ENCODE results near the gene SLC17A3. TPM values are rescaled to one million over a fixed set of nuclear protein-coding genes. Genes with fewer than 3 reads are reported as not detected.

Gene SLC17A3
- total and polyA plus RNA-seq, 7 experiments from 2014 or later: 0.36 TPM; not detected in 6

- CTCF ChIA-PET: interaction anchor here (1.0 to 1.9 kb wide), 2 partner anchors 11 to 19 kb away, joined by 4 to 7 read pairs; no protein-coding TSS in a partner anchor
These were observed 26.8 kb upstream of the SLC17A3 start for GRCh38 chr6:25900843-25901242.

GRCh38 chr6:25899580-25900408 lies 25.8 kb upstream of the SLC17A3 start:
- ChIA-PET POLR2A (interaction anchor here (0.6 kb wide), 1 partner anchor 36 kb away, joined by 4 read pairs; no protein-coding TSS in a partner anchor), CTCF (interaction anchor here (1.3 to 1.9 kb wide), 3 partner anchors 10 to 180 kb away, joined by 4 to 7 read pairs (median 5); no protein-coding TSS in a partner anchor)
- Mint-ChIP-seq H3K4me3 (no peak overlapping the region), H3K27ac (no peak overlapping the region), H3K27me3 (peaks cover 0 to 12% (median 0%) of the 10 kb centered on the region in 5 donors), H3K9me3 (no peaks in the 10 kb centered on the region), H3K36me3 (no peaks in the 10 kb centered on the region), H3K4me1 (peaks cover 0 to 1% (median 0%) of the 10 kb centered on the region in 7 donors)
- H3K4me3 ChIP-seq (ENCODE audit: low read length): no peak overlapping the region
- H3K9me3 ChIP-seq (ENCODE audit: control insufficient read depth in 2 of 3, low read length in 3 of 3): no peaks in the 10 kb centered on the region
- H3K27ac ChIP-seq (ENCODE audit: low read depth, low read length): no peak overlapping the region
- no peaks in the 10 kb centered on the region for H3K36me3 ChIP-seq (ENCODE audit: control insufficient read depth in 2 of 3, insufficient read depth in 3 of 3, low read length in 3 of 3)
- intact Hi-C loops (cut with micrococcal nuclease): no loop called here
- ATAC-seq: no peak
- DNase-seq: no peak
- H3K27me3 ChIP-seq (ENCODE audit: control insufficient read depth in 2 of 2, insufficient read depth in 2 of 2, low read length in 2 of 2): no peaks in the 10 kb centered on the region
- H3K4me1 ChIP-seq (ENCODE audit: control insufficient read depth in 2 of 2, insufficient read depth in 2 of 2, low read length in 2 of 2): no peaks in the 10 kb centered on the region

More at GRCh38 chr6:25900843-25901242, 26.8 kb upstream of the SLC17A3 start:
- Mint-ChIP-seq H3K4me1 (peaks cover 0 to 1% (median 0%) of the 10 kb centered on the region in 7 donors), H3K36me3 (no peaks in the 10 kb centered on the region), H3K4me3 (no peak overlapping the region), H3K27me3 (peaks cover 0 to 12% (median 7%) of the 10 kb centered on the region in 5 donors), H3K27ac (no peak overlapping the region), H3K9me3 (no peaks in the 10 kb centered on the region)
- Histone ChIP-seq H3K4me1 (ENCODE audit: control insufficient read depth in 2 of 2, insufficient read depth in 2 of 2, low read length in 2 of 2) (no peaks in the 10 kb centered on the region), H3K27me3 (ENCODE audit: control insufficient read depth in 2 of 2, insufficient read depth in 2 of 2, low read length in 2 of 2) (no peaks in the 10 kb centered on the region), H3K9me3 (ENCODE audit: control insufficient read depth in 2 of 3, low read length in 3 of 3) (no peaks in the 10 kb centered on the region), H3K4me3 (ENCODE audit: low read length) (no peak overlapping the region), H3K36me3 (ENCODE audit: control insufficient read depth in 2 of 3, insufficient read depth in 3 of 3, low read length in 3 of 3) (no peaks in the 10 kb centered on the region), H3K27ac (ENCODE audit: low read depth, low read length) (no peak overlapping the region)
- ATAC-seq (no peak), DNase-seq (no peak)
- intact Hi-C loops (cut with micrococcal nuclease): no loop called here
- POLR2A ChIA-PET: no interaction called here

GRCh38 chr6:25899123-25899522 lies 25.1 kb upstream of the SLC17A3 start:
- Mint-ChIP-seq H3K9me3 (no peaks in the 10 kb centered on the region), H3K27me3 (peaks cover 0 to 9% (median 0%) of the 10 kb centered on the region in 5 donors), H3K4me1 (peaks cover 0 to 2% (median 0%) of the 10 kb centered on the region in 7 donors), H3K4me3 (no peak overlapping the region), H3K36me3 (no peaks in the 10 kb centered on the region), H3K27ac (no peak overlapping the region)
- no peaks in the 10 kb centered on the region for H3K27me3 ChIP-seq (ENCODE audit: control insufficient read depth in 2 of 2, insufficient read depth in 2 of 2, low read length in 2 of 2)
- ChIA-PET POLR2A (interaction anchor here (0.6 kb wide), 1 partner anchor 36 kb away, joined by 4 read pairs; no protein-coding TSS in a partner anchor), CTCF (interaction anchor here (1.3 to 1.9 kb wide), 3 partner anchors 9 to 180 kb away, joined by 4 to 7 read pairs (median 5); no protein-coding TSS in a partner anchor)
- no peak for DNase-seq
- H3K4me3 ChIP-seq (ENCODE audit: low read length): no peak overlapping the region
- H3K4me1 ChIP-seq (ENCODE audit: control insufficient read depth in 2 of 2, insufficient read depth in 2 of 2, low read length in 2 of 2): no peaks in the 10 kb centered on the region
- no peak overlapping the region for H3K27ac ChIP-seq (ENCODE audit: low read depth, low read length)
- intact Hi-C loops (cut with micrococcal nuclease): no loop called here
- no peaks in the 10 kb centered on the region for H3K36me3 ChIP-seq (ENCODE audit: control insufficient read depth in 2 of 3, insufficient read depth in 3 of 3, low read length in 3 of 3)
- ATAC-seq: no peak
- H3K9me3 ChIP-seq (ENCODE audit: control insufficient read depth in 2 of 3, low read length in 3 of 3): no peaks in the 10 kb centered on the region

GRCh38 chr6:25898289-25898977 lies 24.4 kb upstream of the SLC17A3 start:
- Histone ChIP-seq H3K4me3 (ENCODE audit: low read length) (no peak overlapping the region), H3K4me1 (ENCODE audit: control insufficient read depth in 2 of 2, insufficient read depth in 2 of 2, low read length in 2 of 2) (no peaks in the 10 kb centered on the region), H3K27me3 (ENCODE audit: control insufficient read depth in 2 of 2, insufficient read depth in 2 of 2, low read length in 2 of 2) (no peaks in the 10 kb centered on the region), H3K9me3 (ENCODE audit: control insufficient read depth in 2 of 3, low read length in 3 of 3) (no peaks in the 10 kb centered on the region), H3K36me3 (ENCODE audit: control insufficient read depth in 2 of 3, insufficient read depth in 3 of 3, low read length in 3 of 3) (no peaks in the 10 kb centered on the region), H3K27ac (ENCODE audit: low read depth, low read length) (no peak overlapping the region)
- DNase-seq (no peak), ATAC-seq (no peak)
- H3K9me3 Mint-ChIP-seq: no peaks in the 10 kb centered on the region
- no peaks in the 10 kb centered on the region for H3K36me3 Mint-ChIP-seq
- ChIA-PET CTCF (interaction anchor here (1.3 to 1.5 kb wide), 2 partner anchors 95 to 179 kb away, joined by 4 to 5 read pairs; no protein-coding TSS in a partner anchor), POLR2A (no interaction called here)
- no peak overlapping the region for H3K27ac Mint-ChIP-seq
- peaks cover 0 to 3% (median 0%) of the 10 kb centered on the region in 7 donors for H3K4me1 Mint-ChIP-seq
- H3K4me3 Mint-ChIP-seq: no peak overlapping the region
- intact Hi-C loops (cut with micrococcal nuclease): no loop called here
- H3K27me3 Mint-ChIP-seq: peaks cover 0 to 7% (median 0%) of the 10 kb centered on the region in 5 donors

- H3K4me1 ChIP-seq (ENCODE audit: control insufficient read depth in 2 of 2, insufficient read depth in 2 of 2, low read length in 2 of 2): no peaks in the 10 kb centered on the region
- peaks cover 0 to 9% (median 0%) of the 10 kb centered on the region in 5 donors for H3K27me3 Mint-ChIP-seq
- H3K4me3 Mint-ChIP-seq: no peak overlapping the region
- no peak overlapping the region for H3K4me3 ChIP-seq (ENCODE audit: low read length)
- ChIA-PET CTCF (interaction anchor here (0.6 kb wide), 1 partner anchor 97 kb away, joined by 3 read pairs; no protein-coding TSS in a partner anchor), POLR2A (no interaction called here)
- no peak overlapping the region for H3K27ac Mint-ChIP-seq
- no peaks in the 10 kb centered on the region for H3K9me3 Mint-ChIP-seq
- no peak overlapping the region for H3K27ac ChIP-seq (ENCODE audit: low read depth, low read length)
- H3K4me1 Mint-ChIP-seq: peaks cover 0 to 3% (median 0%) of the 10 kb centered on the region in 7 donors
- H3K36me3 ChIP-seq (ENCODE audit: control insufficient read depth in 2 of 3, insufficient read depth in 3 of 3, low read length in 3 of 3): no peaks in the 10 kb centered on the region
- no peaks in the 10 kb centered on the region for H3K36me3 Mint-ChIP-seq
- H3K9me3 ChIP-seq (ENCODE audit: control insufficient read depth in 2 of 3, low read length in 3 of 3): no peaks in the 10 kb centered on the region
- intact Hi-C loops (cut with micrococcal nuclease): no loop called here
- no peak for ATAC-seq
- H3K27me3 ChIP-seq (ENCODE audit: control insufficient read depth in 2 of 2, insufficient read depth in 2 of 2, low read length in 2 of 2): no peaks in the 10 kb centered on the region
- DNase-seq: no peak
These were observed 22.2 kb upstream of the SLC17A3 start for GRCh38 chr6:25896252-25896651.

GRCh38 chr6:25895771-25896170 lies 21.7 kb upstream of the SLC17A3 start:
- Histone ChIP-seq H3K36me3 (ENCODE audit: control insufficient read depth in 2 of 3, insufficient read depth in 3 of 3, low read length in 3 of 3) (no peaks in the 10 kb centered on the region), H3K9me3 (ENCODE audit: control insufficient read depth in 2 of 3, low read length in 3 of 3) (no peaks in the 10 kb centered on the region), H3K4me1 (ENCODE audit: control insufficient read depth in 2 of 2, insufficient read depth in 2 of 2, low read length in 2 of 2) (no peaks in the 10 kb centered on the region), H3K27me3 (ENCODE audit: control insufficient read depth in 2 of 2, insufficient read depth in 2 of 2, low read length in 2 of 2) (no peaks in the 10 kb centered on the region), H3K27ac (ENCODE audit: low read depth, low read length) (no peak overlapping the region), H3K4me3 (ENCODE audit: low read length) (no peak overlapping the region)
- no peak overlapping the region for H3K27ac Mint-ChIP-seq
- no peaks in the 10 kb centered on the region for H3K36me3 Mint-ChIP-seq
- peaks cover 0 to 9% (median 0%) of the 10 kb centered on the region in 5 donors for H3K27me3 Mint-ChIP-seq
- no peak for DNase-seq
- CTCF ChIA-PET: no interaction called here
- no peak for ATAC-seq
- no peaks in the 10 kb centered on the region for H3K9me3 Mint-ChIP-seq
- intact Hi-C loops (cut with micrococcal nuclease): no loop called here
- H3K4me1 Mint-ChIP-seq: peaks cover 0 to 3% (median 0%) of the 10 kb centered on the region in 7 donors
- no peak overlapping the region for H3K4me3 Mint-ChIP-seq
- POLR2A ChIA-PET: no interaction called here

Measured in naive thymus-derived CD4-positive, alpha-beta T cell (primary cell).